ENCODE results near the gene TNRC6C. TPM values are rescaled to one million over a fixed set of nuclear protein-coding genes. Genes with fewer than 3 reads are reported as not detected.

Gene TNRC6C
- total and polyA plus RNA-seq, 2 of the 13 experiments (the other 11 are each of a cell fraction or from before 2014, with no cell fraction given), result 0.66 to 4.9 TPM

DNA sequence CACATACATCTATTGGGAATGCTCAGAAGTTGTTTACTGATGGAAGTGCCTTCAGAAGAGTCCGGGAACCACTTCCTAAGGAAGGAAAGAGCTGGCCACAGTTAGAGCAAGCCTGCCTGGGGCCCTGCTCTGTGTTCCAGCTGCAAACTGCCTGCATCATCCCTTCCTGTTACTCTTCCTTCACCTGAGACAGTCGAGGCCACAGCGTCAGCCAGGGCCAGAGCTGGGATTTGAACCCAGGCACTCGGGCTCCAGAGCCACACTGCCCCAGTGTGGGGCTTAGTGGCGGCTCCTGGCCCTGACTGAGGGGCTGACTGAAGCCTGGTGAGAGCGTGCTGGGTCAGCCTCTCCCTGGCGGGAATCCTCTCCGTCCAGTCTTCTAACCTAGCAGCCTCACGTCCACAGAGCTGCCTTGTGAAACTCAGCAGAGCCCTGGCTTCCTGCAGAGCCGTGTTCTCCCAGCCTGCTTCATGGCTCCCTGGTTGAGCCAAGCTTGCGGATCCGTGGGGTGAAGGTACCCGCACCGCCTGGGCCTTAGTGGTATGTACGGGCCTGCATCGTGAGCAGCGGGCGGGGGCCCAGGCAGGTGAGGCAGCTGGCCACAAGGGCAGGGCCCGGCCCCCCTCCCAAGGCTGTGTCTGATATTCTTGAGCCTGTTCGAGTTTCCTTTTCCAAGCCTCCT, 183.1 kb downstream of the TNRC6C start (continued):
- no peak for TF ChIP-seq ZNF484 (CRISPR knock-in tag; IDR thresholded peaks at IDR 0.05; ENCODE audit: borderline replicate concordance, low read depth)
- TF ChIP-seq ZNF670 (CRISPR knock-in tag; IDR thresholded peaks at IDR 0.05; ENCODE audit: borderline replicate concordance), result peak; percentile 29; the same call in 1 of the 2 replicates
- no peak for TF ChIP-seq FOSL1 (CRISPR knock-in tag; IDR thresholded peaks at IDR 0.05; ENCODE audit: borderline replicate concordance)
- no peak for TF ChIP-seq HHEX (CRISPR knock-in tag; IDR thresholded peaks at IDR 0.05)
- 0 out of 2 replicates have a peak, but pooled peaks have one; percentile 56 for TF ChIP-seq PAWR (CRISPR knock-in tag; IDR thresholded peaks at IDR 0.05; ENCODE audit: borderline replicate concordance)
- TF ChIP-seq KDM2A (CRISPR knock-in tag; IDR thresholded peaks at IDR 0.05; ENCODE audit: borderline replicate concordance, low read depth), result peak; percentile 27; the same call in 1 of the 2 replicates
- TF ChIP-seq ZNF747 (CRISPR knock-in tag; IDR thresholded peaks at IDR 0.05; ENCODE audit: borderline replicate concordance), result no peak
- TF ChIP-seq, protein P1, sequence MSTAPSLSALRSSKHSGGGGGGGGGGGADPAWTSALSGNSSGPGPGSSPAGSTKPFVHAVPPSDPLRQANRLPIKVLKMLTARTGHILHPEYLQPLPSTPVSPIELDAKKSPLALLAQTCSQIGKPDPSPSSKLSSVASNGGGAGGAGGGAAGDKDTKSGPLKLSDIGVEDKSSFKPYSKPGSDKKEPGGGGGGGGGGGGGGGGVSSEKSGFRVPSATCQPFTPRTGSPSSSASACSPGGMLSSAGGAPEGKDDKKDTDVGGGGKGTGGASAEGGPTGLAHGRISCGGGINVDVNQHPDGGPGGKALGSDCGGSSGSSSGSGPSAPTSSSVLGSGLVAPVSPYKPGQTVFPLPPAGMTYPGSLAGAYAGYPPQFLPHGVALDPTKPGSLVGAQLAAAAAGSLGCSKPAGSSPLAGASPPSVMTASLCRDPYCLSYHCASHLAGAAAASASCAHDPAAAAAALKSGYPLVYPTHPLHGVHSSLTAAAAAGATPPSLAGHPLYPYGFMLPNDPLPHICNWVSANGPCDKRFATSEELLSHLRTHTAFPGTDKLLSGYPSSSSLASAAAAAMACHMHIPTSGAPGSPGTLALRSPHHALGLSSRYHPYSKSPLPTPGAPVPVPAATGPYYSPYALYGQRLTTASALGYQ (CRISPR knock-in tag; IDR thresholded peaks at IDR 0.05), result no peak
- TF ChIP-seq RNF2 (conservative IDR thresholded peaks at IDR 0.05; ENCODE audit: low read depth), result 0 out of 2 replicates have a peak, but pooled peaks have one; percentile 22
- TF ChIP-seq, protein P2, sequence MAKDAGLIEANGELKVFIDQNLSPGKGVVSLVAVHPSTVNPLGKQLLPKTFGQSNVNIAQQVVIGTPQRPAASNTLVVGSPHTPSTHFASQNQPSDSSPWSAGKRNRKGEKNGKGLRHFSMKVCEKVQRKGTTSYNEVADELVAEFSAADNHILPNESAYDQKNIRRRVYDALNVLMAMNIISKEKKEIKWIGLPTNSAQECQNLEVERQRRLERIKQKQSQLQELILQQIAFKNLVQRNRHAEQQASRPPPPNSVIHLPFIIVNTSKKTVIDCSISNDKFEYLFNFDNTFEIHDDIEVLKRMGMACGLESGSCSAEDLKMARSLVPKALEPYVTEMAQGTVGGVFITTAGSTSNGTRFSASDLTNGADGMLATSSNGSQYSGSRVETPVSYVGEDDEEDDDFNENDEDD (CRISPR knock-in tag; IDR thresholded peaks at IDR 0.05; ENCODE audit: borderline replicate concordance), result no peak
- no peak for TF ChIP-seq ZNF224 (CRISPR knock-in tag; IDR thresholded peaks at IDR 0.05)
- no peak for TF ChIP-seq ZNF101 (CRISPR knock-in tag; IDR thresholded peaks at IDR 0.05; ENCODE audit: borderline replicate concordance, low read depth)
- no peak for TF ChIP-seq ZNF788 (CRISPR knock-in tag; IDR thresholded peaks at IDR 0.05; ENCODE audit: borderline replicate concordance)
- 0 out of 2 replicates have a peak, but pooled peaks have one; percentile 35 for TF ChIP-seq ZNF510 (CRISPR knock-in tag; IDR thresholded peaks at IDR 0.05; ENCODE audit: low read depth)
- no peak for TF ChIP-seq RFX3 (CRISPR knock-in tag; IDR thresholded peaks at IDR 0.05)
- no peak for TF ChIP-seq ZNF644 (CRISPR knock-in tag; IDR thresholded peaks at IDR 0.05; ENCODE audit: low read depth)
- TF ChIP-seq, protein P3, sequence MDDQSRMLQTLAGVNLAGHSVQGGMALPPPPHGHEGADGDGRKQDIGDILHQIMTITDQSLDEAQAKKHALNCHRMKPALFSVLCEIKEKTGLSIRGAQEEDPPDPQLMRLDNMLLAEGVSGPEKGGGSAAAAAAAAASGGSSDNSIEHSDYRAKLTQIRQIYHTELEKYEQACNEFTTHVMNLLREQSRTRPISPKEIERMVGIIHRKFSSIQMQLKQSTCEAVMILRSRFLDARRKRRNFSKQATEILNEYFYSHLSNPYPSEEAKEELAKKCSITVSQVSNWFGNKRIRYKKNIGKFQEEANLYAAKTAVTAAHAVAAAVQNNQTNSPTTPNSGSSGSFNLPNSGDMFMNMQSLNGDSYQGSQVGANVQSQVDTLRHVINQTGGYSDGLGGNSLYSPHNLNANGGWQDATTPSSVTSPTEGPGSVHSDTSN (CRISPR knock-in tag; IDR thresholded peaks at IDR 0.05; ENCODE audit: borderline replicate concordance), result no peak
- TF ChIP-seq NR2F1 (CRISPR knock-in tag; IDR thresholded peaks at IDR 0.05), result no peak
- 0 out of 2 replicates have a peak, but pooled peaks have one; percentile 37 for TF ChIP-seq NFE2L1 (CRISPR knock-in tag; IDR thresholded peaks at IDR 0.05; ENCODE audit: borderline replicate concordance)
- TF ChIP-seq, protein P4, sequence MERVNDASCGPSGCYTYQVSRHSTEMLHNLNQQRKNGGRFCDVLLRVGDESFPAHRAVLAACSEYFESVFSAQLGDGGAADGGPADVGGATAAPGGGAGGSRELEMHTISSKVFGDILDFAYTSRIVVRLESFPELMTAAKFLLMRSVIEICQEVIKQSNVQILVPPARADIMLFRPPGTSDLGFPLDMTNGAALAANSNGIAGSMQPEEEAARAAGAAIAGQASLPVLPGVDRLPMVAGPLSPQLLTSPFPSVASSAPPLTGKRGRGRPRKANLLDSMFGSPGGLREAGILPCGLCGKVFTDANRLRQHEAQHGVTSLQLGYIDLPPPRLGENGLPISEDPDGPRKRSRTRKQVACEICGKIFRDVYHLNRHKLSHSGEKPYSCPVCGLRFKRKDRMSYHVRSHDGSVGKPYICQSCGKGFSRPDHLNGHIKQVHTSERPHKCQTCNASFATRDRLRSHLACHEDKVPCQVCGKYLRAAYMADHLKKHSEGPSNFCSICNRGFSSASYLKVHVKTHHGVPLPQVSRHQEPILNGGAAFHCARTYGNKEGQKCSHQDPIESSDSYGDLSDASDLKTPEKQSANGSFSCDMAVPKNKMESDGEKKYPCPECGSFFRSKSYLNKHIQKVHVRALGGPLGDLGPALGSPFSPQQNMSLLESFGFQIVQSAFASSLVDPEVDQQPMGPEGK (CRISPR knock-in tag; IDR thresholded peaks at IDR 0.05), result no peak
- TF ChIP-seq, protein P5, sequence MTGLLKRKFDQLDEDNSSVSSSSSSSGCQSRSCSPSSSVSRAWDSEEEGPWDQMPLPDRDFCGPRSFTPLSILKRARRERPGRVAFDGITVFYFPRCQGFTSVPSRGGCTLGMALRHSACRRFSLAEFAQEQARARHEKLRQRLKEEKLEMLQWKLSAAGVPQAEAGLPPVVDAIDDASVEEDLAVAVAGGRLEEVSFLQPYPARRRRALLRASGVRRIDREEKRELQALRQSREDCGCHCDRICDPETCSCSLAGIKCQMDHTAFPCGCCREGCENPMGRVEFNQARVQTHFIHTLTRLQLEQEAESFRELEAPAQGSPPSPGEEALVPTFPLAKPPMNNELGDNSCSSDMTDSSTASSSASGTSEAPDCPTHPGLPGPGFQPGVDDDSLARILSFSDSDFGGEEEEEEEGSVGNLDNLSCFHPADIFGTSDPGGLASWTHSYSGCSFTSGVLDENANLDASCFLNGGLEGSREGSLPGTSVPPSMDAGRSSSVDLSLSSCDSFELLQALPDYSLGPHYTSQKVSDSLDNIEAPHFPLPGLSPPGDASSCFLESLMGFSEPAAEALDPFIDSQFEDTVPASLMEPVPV (CRISPR knock-in tag; IDR thresholded peaks at IDR 0.05), result peak; percentile 62; the same call in 1 of the 2 replicates
